AG04449 (cell line): ENCODE data around the gene ATP5PD.

Experiments used
- CTCF ChIA-PET: fragments of 350-600 bp; formaldehyde crosslinking; extraction: SDS; loops from one replicate; lab custom pipeline; 2021; ENCODE audit warnings: antibody characterized with exemption; lab: Yijun Ruan, JAX
- POLR2A ChIA-PET: fragments of 400-600, 350-600 bp; formaldehyde crosslinking; extraction: SDS; loops from one replicate; lab custom pipeline; 2020; ENCODE audit warnings: antibody characterized with exemption, inconsistent platforms; lab: Yijun Ruan, JAX
- DNase-seq: peaks from one replicate; pipeline ENCODE4 v3.0.0-alpha.2; 2010; ENCODE audit warnings: low read depth, low spot score
- H3K4me3 ChIP-seq: 2 replicates; pipeline ENCODE4 v1.5.1; 2011; ENCODE audit warnings: low read depth, mild to moderate bottlenecking, control low read depth, low read length
- TF ChIP-seq, protein P1 (sequence below): IDR thresholded peaks from one replicate; pipeline ENCODE4 v1.5.1; 2011; ENCODE audit warnings: mild to moderate bottlenecking, moderate library complexity, low read length, control low read depth, inconsistent platforms; ENCODE audit not compliant: insufficient read depth; ENCODE audit errors: missing control alignments

The ATP5PD gene

GRCh38 chr17:75086496-75087181, 39.9 kb upstream of the ATP5PD start:
- DNase-seq: no peak
- TF ChIP-seq, protein P1, sequence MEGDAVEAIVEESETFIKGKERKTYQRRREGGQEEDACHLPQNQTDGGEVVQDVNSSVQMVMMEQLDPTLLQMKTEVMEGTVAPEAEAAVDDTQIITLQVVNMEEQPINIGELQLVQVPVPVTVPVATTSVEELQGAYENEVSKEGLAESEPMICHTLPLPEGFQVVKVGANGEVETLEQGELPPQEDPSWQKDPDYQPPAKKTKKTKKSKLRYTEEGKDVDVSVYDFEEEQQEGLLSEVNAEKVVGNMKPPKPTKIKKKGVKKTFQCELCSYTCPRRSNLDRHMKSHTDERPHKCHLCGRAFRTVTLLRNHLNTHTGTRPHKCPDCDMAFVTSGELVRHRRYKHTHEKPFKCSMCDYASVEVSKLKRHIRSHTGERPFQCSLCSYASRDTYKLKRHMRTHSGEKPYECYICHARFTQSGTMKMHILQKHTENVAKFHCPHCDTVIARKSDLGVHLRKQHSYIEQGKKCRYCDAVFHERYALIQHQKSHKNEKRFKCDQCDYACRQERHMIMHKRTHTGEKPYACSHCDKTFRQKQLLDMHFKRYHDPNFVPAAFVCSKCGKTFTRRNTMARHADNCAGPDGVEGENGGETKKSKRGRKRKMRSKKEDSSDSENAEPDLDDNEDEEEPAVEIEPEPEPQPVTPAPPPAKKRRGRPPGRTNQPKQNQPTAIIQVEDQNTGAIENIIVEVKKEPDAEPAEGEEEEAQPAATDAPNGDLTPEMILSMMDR: no peak
- ChIA-PET POLR2A (interaction anchor here (1.7 kb wide), 1 partner anchor 27 kb away, joined by 12 read pairs; no protein-coding TSS in a partner anchor), CTCF (interaction anchor here (1.3 to 3.2 kb wide), 4 partner anchors 9 to 28 kb away, joined by 3 to 19 read pairs (median 8); no protein-coding TSS in a partner anchor)
- no peak overlapping the region for H3K4me3 ChIP-seq

DNA sequence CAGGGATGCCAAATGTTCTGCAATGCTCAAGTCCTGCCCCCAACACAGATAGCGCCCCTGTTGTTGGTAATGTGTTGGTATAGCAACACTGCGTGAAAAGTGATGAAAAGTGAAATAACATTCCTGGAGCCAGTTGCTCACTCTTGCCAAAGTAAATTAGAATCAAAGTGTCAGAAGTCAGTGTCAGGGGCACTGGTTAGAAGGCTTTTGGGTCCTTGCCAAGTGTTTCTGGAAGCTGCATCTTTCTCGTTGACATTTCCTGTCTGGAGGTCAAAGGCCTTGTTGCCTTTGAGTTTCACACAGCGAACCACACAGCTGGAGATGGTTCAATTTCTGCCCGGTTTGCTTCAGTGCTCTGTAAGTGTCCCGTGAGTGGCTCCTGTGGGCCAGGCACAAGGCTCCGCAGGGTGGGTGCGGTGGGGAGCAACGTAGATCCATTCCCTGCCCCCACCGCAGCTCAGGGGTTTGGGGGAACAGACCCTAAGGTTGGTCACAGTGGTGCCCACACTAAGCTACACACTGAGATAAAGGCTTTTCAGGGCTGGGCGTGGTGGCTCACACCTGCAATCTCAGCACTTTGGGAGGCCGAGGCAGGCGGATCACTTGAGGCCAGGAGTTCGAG, 37.4 kb upstream of the ATP5PD start:
- POLR2A ChIA-PET: no interaction called here
- no peak for DNase-seq
- CTCF ChIA-PET: interaction anchor here (0.9 to 1.6 kb wide), 3 partner anchors 10 to 30 kb away, joined by 3 to 8 read pairs (median 7); no protein-coding TSS in a partner anchor
- no peak overlapping the region for H3K4me3 ChIP-seq
- TF ChIP-seq, protein P1: no peak

GRCh38 chr17:75082683-75083082, 35.9 kb upstream of the ATP5PD start:
- TF ChIP-seq, protein P1: no peak
- H3K4me3 ChIP-seq: no peak overlapping the region
- DNase-seq: no peak
- CTCF ChIA-PET: interaction anchor here (1.7 kb wide), 1 partner anchor 31 kb away, joined by 11 read pairs; no protein-coding TSS in a partner anchor
- POLR2A ChIA-PET: no interaction called here

DNA sequence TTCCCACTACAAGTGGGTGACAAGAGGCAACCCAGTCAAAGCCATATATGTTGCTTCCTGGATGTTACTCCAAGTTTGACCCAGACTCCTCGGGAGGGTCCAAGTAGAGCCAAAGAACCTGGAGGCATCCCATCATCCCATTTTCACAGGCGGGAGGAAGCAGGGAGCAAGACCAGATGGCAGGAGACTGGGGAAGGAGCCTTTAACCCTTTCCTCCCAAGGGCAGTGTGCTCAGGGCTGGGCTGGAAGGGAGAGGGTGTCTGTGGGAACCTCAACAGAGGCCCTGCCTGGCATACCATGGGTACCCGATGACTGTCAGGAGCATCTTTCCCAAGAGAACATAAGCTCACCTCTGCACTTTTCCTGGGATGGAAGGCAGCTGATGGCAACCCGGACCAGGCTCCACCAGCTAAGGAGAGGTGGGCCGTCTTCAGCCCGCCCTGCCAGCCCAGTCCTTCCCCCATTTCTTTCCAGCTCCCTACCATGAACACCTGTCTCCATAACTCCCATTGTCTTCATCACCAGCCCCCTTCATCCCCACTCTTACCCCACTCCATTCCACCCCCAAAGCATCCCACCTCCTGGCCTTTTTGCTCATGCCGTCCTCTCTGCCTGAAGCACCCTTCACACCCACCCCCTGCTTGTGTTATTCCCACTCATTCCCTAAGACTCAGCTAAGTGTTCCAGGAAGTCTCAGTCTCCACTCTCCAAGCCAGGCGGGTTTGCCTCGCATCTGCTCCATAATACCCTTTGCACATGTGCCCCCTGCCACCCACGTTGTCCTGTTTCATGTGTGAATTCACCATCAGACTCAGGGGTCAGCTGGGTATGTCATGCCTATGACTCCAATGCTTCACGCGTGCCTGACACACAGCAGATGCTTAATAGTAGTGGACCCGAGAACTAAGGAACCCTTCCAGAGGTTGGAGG, 35.1 kb upstream of the ATP5PD start:
- CTCF ChIA-PET: interaction anchor here (0.6 to 1.7 kb wide), 5 partner anchors 11 to 90 kb away, joined by 3 to 11 read pairs (median 3); partner anchors contain the start of gene MRPL58
- POLR2A ChIA-PET: interaction anchor here (0.6 kb wide), 1 partner anchor 45 kb away, joined by 3 read pairs; no protein-coding TSS in a partner anchor

GRCh38 chr17:75079023-75079373, 32.2 kb upstream of the ATP5PD start:
- DNase-seq: no peak
- no peak overlapping the region for H3K4me3 ChIP-seq
- TF ChIP-seq, protein P1: no peak
- ChIA-PET POLR2A (interaction anchor here (1.6 kb wide), 1 partner anchor 9 kb away, joined by 11 read pairs; the partner anchor contains the start of gene SLC16A5), CTCF (interaction anchor here (0.8 to 11.0 kb wide), 8 partner anchors 9 to 70 kb away, joined by 3 to 115 read pairs (median 5); no protein-coding TSS in a partner anchor)

More for the DNA sequence above, 35.1 kb upstream of the ATP5PD start:
- no peak overlapping the region for H3K4me3 ChIP-seq
- no peak for DNase-seq
- TF ChIP-seq, protein P1: no peak
